Endothelial cell of umbilical vein (primary cell): ENCODE data around the gene GPRIN1. TPM values are rescaled to one million over a fixed set of nuclear protein-coding genes. Genes with fewer than 3 reads are reported as not detected.
A peak's percentile ranks its signal among the peaks of the same experiment; 100 is the strongest.

Experiments used
- BruUV-seq: library from RNA; stranded (reverse); fragments of 400-500 nt; replicated peaks from 2 replicates; lab custom pipeline; 2021; lab: Mats Ljungman, UMichigan
- CTCF ChIA-PET: fragments of 300-600, 350-600 bp; sonication (Branson Sonifier 250); formaldehyde crosslinking; loops from one replicate; lab custom pipeline; 2021; ENCODE audit warnings: antibody characterized with exemption, inconsistent platforms; lab: Charles Lee
- POLR2A ChIA-PET: fragments of 300-600, 350-600 bp; sonication (Branson Sonifier 250); formaldehyde crosslinking; loops from one replicate; lab custom pipeline; 2021; ENCODE audit warnings: antibody characterized with exemption, inconsistent platforms; lab: Charles Lee
- DNase-seq: peaks from one replicate; pipeline ENCODE4 v3.0.0-alpha.2; 2011; ENCODE audit warnings: low read depth, low spot score
- FAIRE-seq: peaks from 2 replicates; lab custom pipeline; 2011; peaks lifted over from hg19 to GRCh38; lab: Jason Lieb, UNC
- H2AFZ ChIP-seq: 2 replicates; pipeline ENCODE4 v1.6.0; 2012; ENCODE audit warnings: low read depth, low read length, control low read depth, inconsistent platforms
- H3K27ac ChIP-seq: 2 replicates; pipeline ENCODE4 v1.5.1; 2011; ENCODE audit warnings: low read depth, mild to moderate bottlenecking, control low read depth, low read length, moderate library complexity; ENCODE audit not compliant: insufficient read depth
- H3K27me3 ChIP-seq, 2 experiments: 2 replicates each; pipeline versions ENCODE4 v1.6.0 to v1.6.1; 2011; ENCODE audit warnings: low read length in 2 of 2, mixed read lengths in 1 of 2; ENCODE audit not compliant: control insufficient read depth in 2 of 2, insufficient read depth in 2 of 2
- H3K36me3 ChIP-seq, 2 experiments: 2 replicates in 1 of 2; 3 replicates in 1 of 2; pipeline ENCODE4 v1.5.1; 2011; ENCODE audit warnings: low read length in 2 of 2, mild to moderate bottlenecking in 1 of 2, moderate library complexity in 1 of 2; ENCODE audit not compliant: control insufficient read depth in 2 of 2, insufficient read depth in 2 of 2; ENCODE audit errors: extremely low read depth in 1 of 2
- H3K4me1 ChIP-seq: 3 replicates; pipeline ENCODE4 v1.5.1; 2011; ENCODE audit warnings: mild to moderate bottlenecking, low read length; ENCODE audit not compliant: control insufficient read depth, insufficient read depth; ENCODE audit errors: extremely low read depth
- H3K4me2 ChIP-seq: 2 replicates; pipeline ENCODE4 v1.6.1; 2011; ENCODE audit warnings: low read length, control low read depth, mixed read lengths; ENCODE audit not compliant: insufficient read depth
- H3K4me3 ChIP-seq, 3 experiments: fragments of 200-600 bp in 1 of 3; sonication (generic), shearing (Covaris generic) in 1 of 3; replicated peaks in 1 of 3; 2 replicates each; pipeline ENCODE4 v1.5.1; 2011 to 2016; ENCODE audit warnings: control low read depth in 3 of 3, low read length in 3 of 3, mild to moderate bottlenecking in 2 of 3, inconsistent platforms in 1 of 3, low read depth in 1 of 3, moderate library complexity in 1 of 3; ENCODE audit not compliant: insufficient read depth in 1 of 3
- H3K79me2 ChIP-seq: 2 replicates; pipeline ENCODE4 v1.6.0; 2012; ENCODE audit warnings: low read length, inconsistent platforms; ENCODE audit not compliant: control insufficient read depth, insufficient read depth
- H3K9ac ChIP-seq: replicated peaks from 2 replicates; pipeline ENCODE3; 2011; ENCODE audit warnings: low read length, control low read depth; ENCODE audit not compliant: insufficient read depth; ENCODE audit errors: extremely low read depth
- H3K9me1 ChIP-seq: replicated peaks from 3 replicates; pipeline ENCODE4 v1.6.0; 2011; ENCODE audit warnings: mild to moderate bottlenecking, low read length; ENCODE audit not compliant: control insufficient read depth, insufficient read depth; ENCODE audit errors: extremely low read depth
- H3K9me3 ChIP-seq: replicated peaks from 2 replicates; pipeline ENCODE4 v1.5.1; 2012; ENCODE audit warnings: low read length, inconsistent platforms; ENCODE audit not compliant: control insufficient read depth, insufficient read depth
- H4K20me1 ChIP-seq: replicated peaks from 2 replicates; pipeline ENCODE3; 2011; ENCODE audit warnings: mild to moderate bottlenecking, low read length; ENCODE audit not compliant: control insufficient read depth, insufficient read depth; ENCODE audit errors: extremely low read depth
- CTCF ChIP-seq, 2 donors: IDR thresholded peaks; 1 replicate in 1 of 2; 2 replicates in 1 of 2; pipeline ENCODE4 v1.5.1; 2011; ENCODE audit warnings: low read length in 2 of 2, mild to moderate bottlenecking in 2 of 2, moderate library complexity in 2 of 2, control low read depth in 1 of 2, inconsistent platforms in 1 of 2, low read depth in 1 of 2; ENCODE audit not compliant: insufficient read depth in 1 of 2; ENCODE audit errors: extremely low read depth in 1 of 2
- FOS ChIP-seq: IDR thresholded peaks from 2 replicates; pipeline ENCODE4 v1.6.1; 2011; ENCODE audit warnings: mild to moderate bottlenecking, low read length, moderate library complexity, borderline replicate concordance; ENCODE audit not compliant: insufficient read depth
- MYC ChIP-seq: IDR thresholded peaks from one replicate; pipeline ENCODE4 v1.6.1; 2011; ENCODE audit warnings: mild to moderate bottlenecking, low read depth, low read length
- POLR2AphosphoS5 ChIP-seq: IDR thresholded peaks from 2 replicates; pipeline ENCODE4 v1.6.1; 2012; ENCODE audit warnings: low read depth, mild to moderate bottlenecking, control low read depth, low read length, moderate library complexity; ENCODE audit not compliant: insufficient read depth
- dilution Hi-C: fragments of 300-500 bp; cut with MboI; formaldehyde crosslinking; loops from one replicate; pipeline ENCODE4 v1.15.0; 2019; ENCODE audit warnings: low sequenced_read_pairs; ENCODE audit not compliant: extremely low pct_ligation_motif_present
- intact Hi-C: fragments of 100-400 bp; cut with micrococcal nuclease; formaldehyde crosslinking; loops from one replicate; pipeline ENCODE4 v1.10.0; 2022
- polyA plus RNA-seq, 4 experiments: library from polyadenylated mRNA; depleted of rRNA in 3 of 4; stranded (reverse) in 3 of 4; unstranded in 1 of 4; fragments of >200 nt; gene quantifications; 2 replicates each; pipeline versions ENCODE4 v1.2.1 to v1.2.3, GENCODE V29; 2011 to 2012; ENCODE audit warnings: missing spikeins in 1 of 4
- total RNA-seq: library from RNA; stranded (reverse); gene quantifications from 2 replicates; pipeline ENCODE4 v1.2.3, GENCODE V29; 2021

GPRIN1 gene
- total and polyA plus RNA-seq, 2 donors (not counting 3 experiments of a cell fraction or from before 2014, with no cell fraction given) = 2.4 to 10.4 TPM

GRCh38 chr5:176596689-176597416, 13.1 kb downstream of the GPRIN1 start:
- peak; percentile 60 for DNase-seq
- POLR2A ChIA-PET = no interaction called here
- peak overlapping the region in 1 of 3 experiments; percentile 34 for H3K4me3 ChIP-seq

More at GRCh38 chr5:176596689-176597416, 13.1 kb downstream of the GPRIN1 start:
- Histone ChIP-seq H4K20me1 (no peaks in the 10 kb centered on the region), H3K79me2 (no peaks in the 10 kb centered on the region), H3K9me3 (no peaks in the 10 kb centered on the region), H2AFZ (peak overlapping the region; percentile 63), H3K27ac (no peak overlapping the region), H3K4me2 (peak overlapping the region; percentile 37), H3K4me1 (no peaks in the 10 kb centered on the region), H3K9me1 (no peaks in the 10 kb centered on the region), H3K9ac (no peak overlapping the region), H3K27me3 (no peaks in the 10 kb centered on the region), H3K36me3 (no peaks in the 10 kb centered on the region)
- FAIRE-seq = peak; percentile 54
- dilution Hi-C loops = no loop called here
- intact Hi-C loops = loop anchor here (1.0 to 2.0 kb wide), 2 partner anchors 22 to 181 kb away; partner anchors contain the start of gene CLTB
- no peak for TF ChIP-seq FOS
- peak in 1 of 2 donors; percentile 26 for TF ChIP-seq CTCF (IDR thresholded peaks at IDR 0.05; ENCODE audit: extremely low read depth in 1 of 2, insufficient read depth in 1 of 2, low read depth in 1 of 2, low read length in 2 of 2)
- peak; percentile 34 for TF ChIP-seq POLR2AphosphoS5
- TF ChIP-seq MYC = no peak
- CTCF ChIA-PET = interaction anchor here (0.9 to 2.5 kb wide), 8 partner anchors 9 to 867 kb away, joined by 3 to 10 read pairs (median 5); no protein-coding TSS in a partner anchor
- BruUV-seq = no TSS peak
